Large intestine (tissue), 3 donors: Measurements from ENCODE around the gene MAP3K9. TPM values are rescaled to one million over a fixed set of nuclear protein-coding genes. Genes with fewer than 3 reads are reported as not detected.

Experiments
- DNase-seq, 2 donors: peaks; one replicate each; pipeline versions ENCODE4 v3.0.0 to v3.0.0-alpha.2; 2013
- H3K27ac ChIP-seq: one replicate; pipeline ENCODE4 v1.5.1; 2013; ENCODE audit warnings: low read length
- H3K27me3 ChIP-seq: 2 replicates; pipeline ENCODE4 v1.6.1; 2013; ENCODE audit warnings: low read length; ENCODE audit not compliant: control insufficient read depth, insufficient read depth
- H3K36me3 ChIP-seq: 2 replicates; pipeline ENCODE4 v1.6.1; 2013; ENCODE audit warnings: low read length; ENCODE audit not compliant: control insufficient read depth, insufficient read depth
- H3K4me1 ChIP-seq: one replicate; pipeline ENCODE4 v1.6.1; 2013; ENCODE audit warnings: low read length; ENCODE audit not compliant: control insufficient read depth, insufficient read depth
- H3K4me3 ChIP-seq: one replicate; pipeline ENCODE4 v1.5.1; 2013; ENCODE audit warnings: low read length
- H3K9me3 ChIP-seq: one replicate; pipeline ENCODE4 v1.6.1; 2013; ENCODE audit warnings: mild to moderate bottlenecking, low read depth, low read length, moderate library complexity; ENCODE audit not compliant: control insufficient read depth
- WGBS: methylation state at CpG from one replicate; pipeline ENCODE4 v1.1.5; 2013; ENCODE audit warnings: low lambda C conversion rate; ENCODE audit not compliant: insufficient coverage; 5-methylcytosine and 5-hydroxymethylcytosine counted together
- polyA plus RNA-seq: library from polyadenylated mRNA; unstranded; fragments of 120-200 nt; gene quantifications from one replicate; pipeline ENCODE4 v1.2.1, GENCODE V29; 2013

MAP3K9 gene
- polyA plus RNA-seq, 1 donor, result 3.7 TPM

DNA sequence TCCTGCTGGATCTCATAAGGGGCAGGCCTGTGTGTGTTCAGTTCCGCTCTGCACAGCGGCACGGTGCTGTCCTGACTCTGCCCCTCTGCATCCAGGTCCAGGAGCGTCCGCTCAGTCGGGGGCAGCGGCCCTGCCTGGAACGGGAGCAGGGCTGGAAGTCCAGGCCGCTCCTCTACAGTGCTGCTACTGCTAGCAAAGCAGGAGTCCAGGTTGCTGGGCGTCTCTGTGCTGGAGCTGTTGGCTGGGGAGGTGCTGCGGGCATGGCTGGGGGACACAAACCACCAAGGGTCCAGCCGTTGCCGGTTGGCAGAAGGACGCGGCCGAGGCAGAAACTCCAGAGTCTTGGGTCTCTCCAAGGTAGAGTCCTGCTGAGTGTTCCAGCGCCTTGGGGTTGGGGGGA is 78.9 kb downstream of the MAP3K9 start:
- Histone ChIP-seq H3K36me3 (peaks cover 30% of the 10 kb centered on the region), H3K27me3 (no peaks in the 10 kb centered on the region), H3K4me3 (no peak overlapping the region), H3K9me3 (no peaks in the 10 kb centered on the region), H3K4me1 (peaks cover 17% of the 10 kb centered on the region), H3K27ac (no peak overlapping the region)
- WGBS, result no CpG with 5 or more reads among the region's 17 CpGs
- DNase-seq, result no peak

DNA sequence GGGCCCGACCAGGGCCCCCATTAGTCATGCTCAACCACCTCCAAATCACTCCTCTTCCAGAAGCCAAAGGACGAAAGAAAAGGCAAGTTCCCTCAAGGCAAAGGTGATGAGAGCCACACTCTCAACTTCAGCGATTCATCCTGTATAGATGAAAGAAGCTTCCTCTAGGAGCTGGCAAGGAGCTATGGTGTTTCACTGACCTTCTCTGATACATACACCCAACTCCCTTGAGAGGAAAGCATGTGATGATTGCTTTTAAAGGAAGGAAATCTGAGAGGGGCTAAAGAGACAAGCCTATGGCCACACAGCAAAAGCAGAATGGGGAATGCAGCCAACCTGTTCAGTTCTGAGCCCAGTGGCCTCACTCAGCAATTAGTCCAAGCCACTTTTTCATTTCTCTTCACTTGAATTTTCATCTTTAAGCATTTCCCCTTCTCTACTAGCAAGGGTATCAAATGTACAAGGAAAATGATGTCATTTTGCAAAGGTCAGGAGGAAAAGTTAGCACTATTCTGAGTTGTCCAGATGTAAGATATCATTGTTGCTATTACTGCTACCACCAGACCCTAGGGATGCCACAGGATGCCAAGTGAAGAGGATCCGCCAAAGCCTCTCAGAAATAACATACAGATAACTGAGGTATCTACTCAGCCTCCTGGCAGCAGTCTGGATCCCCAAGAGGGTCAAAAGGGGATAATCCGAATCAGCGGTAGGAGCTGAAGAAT is 82.5 kb downstream of the MAP3K9 start:
- Histone ChIP-seq H3K36me3 (peaks cover 12% of the 10 kb centered on the region), H3K27ac (no peak overlapping the region), H3K4me3 (no peak overlapping the region), H3K9me3 (no peaks in the 10 kb centered on the region), H3K4me1 (peaks cover 28% of the 10 kb centered on the region), H3K27me3 (no peaks in the 10 kb centered on the region)
- WGBS, result no CpG with 5 or more reads among the region's 6 CpGs
- no peak for DNase-seq

DNA sequence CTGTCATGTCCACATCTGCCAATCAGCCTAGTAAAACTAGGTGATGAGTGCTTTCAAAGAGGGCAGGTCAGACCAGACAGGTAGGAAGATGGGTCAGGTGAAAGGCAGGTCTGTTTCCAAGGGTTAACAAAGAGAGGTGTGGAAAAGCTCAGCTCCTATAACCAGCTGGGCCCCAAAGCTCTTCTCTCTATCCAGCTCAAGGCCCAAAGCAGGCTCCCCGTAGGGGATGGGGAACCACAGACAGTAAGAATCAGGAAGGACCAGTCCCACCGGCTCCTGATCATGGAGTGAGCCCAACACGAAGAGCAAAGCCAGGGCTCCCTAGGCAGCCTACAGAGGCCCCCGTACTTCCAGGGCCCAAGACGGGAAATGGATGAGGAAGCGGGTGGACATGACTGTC is 84.4 kb downstream of the MAP3K9 start:
- no CpG with 5 or more reads among the region's 6 CpGs for WGBS
- Histone ChIP-seq H3K27me3 (no peaks in the 10 kb centered on the region), H3K4me3 (no peak overlapping the region), H3K4me1 (peaks cover 44% of the 10 kb centered on the region), H3K27ac (peak overlapping the region; percentile 16), H3K36me3 (peaks cover 6% of the 10 kb centered on the region), H3K9me3 (no peaks in the 10 kb centered on the region)
- DNase-seq, result no peak

DNA sequence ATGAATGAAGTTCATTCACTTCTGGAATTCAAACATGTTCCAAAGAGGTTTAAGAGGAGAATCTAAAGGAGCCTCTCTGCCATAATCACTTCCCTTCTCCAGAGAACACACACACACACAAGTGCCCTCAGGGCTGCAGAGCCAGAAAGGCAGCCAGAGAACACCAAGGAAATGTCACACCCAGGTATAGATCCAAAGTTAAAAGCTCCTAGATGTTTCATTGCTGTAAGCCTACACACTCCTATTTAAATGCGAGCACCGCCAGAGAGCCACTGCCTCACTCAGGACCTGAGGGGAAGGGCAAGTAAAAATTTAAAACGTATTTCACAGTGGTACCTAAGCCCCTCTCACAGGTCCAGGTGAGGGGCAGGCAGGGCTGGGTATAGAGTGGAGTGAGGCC is 85.2 kb downstream of the MAP3K9 start:
- no peak overlapping the region for H3K27ac ChIP-seq
- no CpG with 5 or more reads among the region's 3 CpGs for WGBS
- no peaks in the 10 kb centered on the region for H3K27me3 ChIP-seq
- H3K4me1 ChIP-seq, result peaks cover 48% of the 10 kb centered on the region
- DNase-seq, result no peak
- H3K9me3 ChIP-seq, result no peaks in the 10 kb centered on the region
- H3K4me3 ChIP-seq, result no peak overlapping the region
- no peaks in the 10 kb centered on the region for H3K36me3 ChIP-seq

- no peak overlapping the region for H3K4me3 ChIP-seq
- H3K9me3 ChIP-seq, result no peaks in the 10 kb centered on the region
- DNase-seq, result peak; percentile 82 to 85
- WGBS, result no CpG with 5 or more reads among the region's 5 CpGs
- H3K4me1 ChIP-seq, result peaks cover 56% of the 10 kb centered on the region
- H3K27me3 ChIP-seq, result no peaks in the 10 kb centered on the region
- peak overlapping the region; percentile 79 for H3K27ac ChIP-seq
- H3K36me3 ChIP-seq, result no peaks in the 10 kb centered on the region
These were observed 86.0 kb downstream of the MAP3K9 start for GRCh38 chr14:70723276-70723675.

DNA sequence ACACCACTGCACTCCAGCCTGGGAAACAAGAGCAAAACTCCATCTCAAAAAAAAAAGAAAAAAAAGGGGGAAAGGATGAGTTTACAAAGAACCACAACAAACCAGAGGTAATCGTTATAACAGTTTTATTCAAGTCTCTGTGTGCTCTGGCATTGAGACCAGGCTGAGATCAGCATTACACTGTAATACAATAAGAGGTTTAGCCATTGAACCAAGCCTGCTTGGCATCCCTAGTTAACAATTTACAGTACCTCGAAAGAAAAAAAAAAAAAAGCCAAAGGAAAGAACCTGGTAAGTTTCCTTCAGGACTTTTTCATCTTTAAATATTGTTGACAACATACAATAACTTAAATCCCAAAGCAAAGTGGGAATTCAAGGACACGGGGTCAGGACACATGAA is 86.9 kb downstream of the MAP3K9 start:
- WGBS, result no CpG with 5 or more reads among the region's 3 CpGs
- H3K27me3 ChIP-seq, result no peaks in the 10 kb centered on the region
- no peaks in the 10 kb centered on the region for H3K36me3 ChIP-seq
- H3K4me1 ChIP-seq, result peaks cover 62% of the 10 kb centered on the region
- DNase-seq, result peak in 1 of 2 donors; percentile 26
- no peak overlapping the region for H3K27ac ChIP-seq
- no peak overlapping the region for H3K4me3 ChIP-seq
- no peaks in the 10 kb centered on the region for H3K9me3 ChIP-seq

- Histone ChIP-seq H3K27ac (no peak overlapping the region), H3K4me1 (peaks cover 66% of the 10 kb centered on the region), H3K27me3 (no peaks in the 10 kb centered on the region), H3K36me3 (no peaks in the 10 kb centered on the region), H3K9me3 (no peaks in the 10 kb centered on the region), H3K4me3 (no peak overlapping the region)
- DNase-seq, result no peak
- WGBS, result no CpG with 5 or more reads among the region's 2 CpGs
These were observed 87.8 kb downstream of the MAP3K9 start for GRCh38 chr14:70721542-70721941.

GRCh38 chr14:70718383-70719118 is 90.8 kb downstream of the MAP3K9 start:
- Histone ChIP-seq H3K27me3 (no peaks in the 10 kb centered on the region), H3K4me1 (peaks cover 49% of the 10 kb centered on the region), H3K27ac (no peak overlapping the region), H3K36me3 (no peaks in the 10 kb centered on the region), H3K4me3 (no peak overlapping the region), H3K9me3 (no peaks in the 10 kb centered on the region)
- no CpG with 5 or more reads among the region's 8 CpGs for WGBS
- DNase-seq, result peak in 1 of 2 donors; percentile 41

DNA sequence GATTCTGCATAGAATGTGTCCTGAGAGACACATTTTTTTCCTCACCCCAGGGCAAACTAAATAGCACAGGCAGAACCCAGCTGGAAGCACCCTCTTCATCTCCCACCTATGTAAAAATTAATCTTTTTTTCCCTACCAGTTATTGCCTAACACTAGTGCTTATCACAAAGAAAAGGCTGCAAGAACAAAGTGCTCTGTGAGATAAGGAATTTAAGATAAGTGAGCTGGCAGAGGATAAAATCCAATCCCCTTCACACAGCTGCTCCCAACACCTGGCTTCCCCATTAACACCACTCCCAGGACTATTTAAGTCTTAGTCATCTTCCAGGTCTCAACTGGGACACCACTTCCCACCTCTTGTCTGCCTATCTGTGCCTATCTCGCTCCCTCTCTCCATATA is 92.4 kb downstream of the MAP3K9 start:
- H3K4me1 ChIP-seq, result peaks cover 40% of the 10 kb centered on the region
- no peaks in the 10 kb centered on the region for H3K27me3 ChIP-seq
- H3K9me3 ChIP-seq, result no peaks in the 10 kb centered on the region
- peak in 1 of 2 donors; percentile 47 for DNase-seq
- WGBS, result no CpG with 5 or more reads among the region's 1 CpG
- H3K4me3 ChIP-seq, result no peak overlapping the region
- H3K36me3 ChIP-seq, result no peaks in the 10 kb centered on the region
- peak overlapping the region; percentile 14 for H3K27ac ChIP-seq

DNA sequence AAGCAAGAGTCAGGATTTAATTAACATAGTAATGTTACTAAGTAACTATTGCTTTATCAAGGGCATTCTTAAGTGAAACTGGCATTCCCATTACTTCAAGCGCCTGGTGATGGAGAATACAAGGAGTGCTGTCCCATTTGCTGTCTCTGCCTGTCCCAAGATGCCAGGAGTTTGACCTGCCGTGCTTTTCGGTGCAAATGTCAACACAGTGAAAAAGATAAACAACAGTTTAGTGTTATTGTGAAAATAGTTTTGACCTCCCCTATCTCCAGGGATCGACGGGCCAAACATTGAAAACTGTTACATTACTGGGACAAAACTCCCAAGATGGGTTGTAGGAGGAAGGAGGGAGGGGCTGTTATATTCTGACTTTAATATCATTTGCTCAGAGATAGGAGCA is 92.8 kb downstream of the MAP3K9 start:
- no peak overlapping the region for H3K4me3 ChIP-seq
- peaks cover 35% of the 10 kb centered on the region for H3K4me1 ChIP-seq
- peak overlapping the region; percentile 14 for H3K27ac ChIP-seq
- H3K9me3 ChIP-seq, result no peaks in the 10 kb centered on the region
- H3K27me3 ChIP-seq, result no peaks in the 10 kb centered on the region
- no peaks in the 10 kb centered on the region for H3K36me3 ChIP-seq
- WGBS, result no CpG with 5 or more reads among the region's 5 CpGs
- no peak for DNase-seq
